ENCODE data around the gene RAB11FIP4.

RAB11FIP4 gene

GRCh38 chr17:31411707-31412285 is 20.3 kb downstream of the RAB11FIP4 start:
- no peak for DNase-seq

GRCh38 chr17:31412511-31412910 is 21.0 kb downstream of the RAB11FIP4 start:
- no peak for DNase-seq

GRCh38 chr17:31413081-31413799 is 21.8 kb downstream of the RAB11FIP4 start:
- no peak for DNase-seq

GRCh38 chr17:31413874-31414549 is 22.5 kb downstream of the RAB11FIP4 start:
- no peak for DNase-seq

GRCh38 chr17:31414550-31414918 is 23.1 kb downstream of the RAB11FIP4 start:
- DNase-seq = no peak

GRCh38 chr17:31415004-31415454 is 23.6 kb downstream of the RAB11FIP4 start:
- no peak for DNase-seq

GRCh38 chr17:31415640-31416502 is 24.4 kb downstream of the RAB11FIP4 start:
- no peak for DNase-seq

GRCh38 chr17:31416503-31416923 is 25.0 kb downstream of the RAB11FIP4 start:
- DNase-seq = no peak

- no peak for DNase-seq
These were observed 25.7 kb downstream of the RAB11FIP4 start for GRCh38 chr17:31417051-31417792.

GRCh38 chr17:31418773-31419350 is 27.4 kb downstream of the RAB11FIP4 start:
- DNase-seq = no peak

- DNase-seq = no peak
These were observed 31.0 kb downstream of the RAB11FIP4 start for GRCh38 chr17:31422443-31422842.

- DNase-seq = no peak
These were observed 33.4 kb downstream of the RAB11FIP4 start for GRCh38 chr17:31424944-31425281.

GRCh38 chr17:31425282-31426040 is 34.0 kb downstream of the RAB11FIP4 start:
- no peak for DNase-seq

GRCh38 chr17:31427684-31428083 is 36.2 kb downstream of the RAB11FIP4 start:
- DNase-seq = no peak

- DNase-seq = no peak
These were observed 36.6 kb downstream of the RAB11FIP4 start for GRCh38 chr17:31428111-31428510.

- no peak for DNase-seq
These were observed 37.0 kb downstream of the RAB11FIP4 start for GRCh38 chr17:31428512-31428911.

- no peak for DNase-seq
These were observed 39.8 kb downstream of the RAB11FIP4 start for GRCh38 chr17:31431098-31431851.

GRCh38 chr17:31431852-31432658 is 40.6 kb downstream of the RAB11FIP4 start:
- DNase-seq = no peak

GRCh38 chr17:31433091-31433790 is 41.8 kb downstream of the RAB11FIP4 start:
- peak; percentile 59 for DNase-seq
